Myocyte (in vitro differentiated cells): ENCODE data around the gene PDS5B. TPM values are rescaled to one million over a fixed set of nuclear protein-coding genes. Genes with fewer than 3 reads are reported as not detected.
"Not testable (repeated sequence)": the region's sequence is repeated elsewhere in the genome, so short reads cannot be mapped to it uniquely, and the experiment has no call there.

Experiments
- DNase-seq: peaks from one replicate; pipeline ENCODE4 v3.0.0-alpha.2; 2012; ENCODE audit warnings: low read depth
- total RNA-seq: library from RNA; depleted of rRNA; stranded (reverse); fragments of >200 nt; gene quantifications from 2 replicates; pipeline ENCODE4 v1.2.3, GENCODE V29; 2014

PDS5B gene
- total RNA-seq, 1 donor from 2014 or later = 15.0 TPM

DNA sequence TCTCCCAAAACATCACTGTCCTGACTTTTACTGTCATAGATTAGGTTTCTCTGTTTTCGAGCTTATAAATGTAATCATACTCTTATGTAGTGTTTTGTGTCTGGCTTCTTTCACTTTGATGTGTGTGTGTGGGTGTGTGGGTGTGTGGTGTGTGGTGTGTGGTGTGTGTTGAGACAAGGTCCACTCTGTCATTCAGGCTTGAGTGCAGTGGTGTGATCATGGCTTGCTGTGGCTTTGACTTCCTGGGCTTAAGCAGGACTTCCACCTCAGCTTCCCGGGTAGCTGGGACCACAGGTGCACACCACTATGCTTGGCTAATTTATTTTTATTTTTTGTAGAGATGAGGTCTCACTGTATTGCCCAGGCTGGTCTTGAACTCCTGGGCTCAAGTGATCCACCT, 59.6 kb downstream of the PDS5B start:
- peak; percentile 38 for DNase-seq

- no peak for DNase-seq
Measured at GRCh38 chr13:32647926-32648325, 61.7 kb downstream of the PDS5B start.

GRCh38 chr13:32650705-32651311, 64.6 kb downstream of the PDS5B start:
- peak; percentile 67 for DNase-seq

DNA sequence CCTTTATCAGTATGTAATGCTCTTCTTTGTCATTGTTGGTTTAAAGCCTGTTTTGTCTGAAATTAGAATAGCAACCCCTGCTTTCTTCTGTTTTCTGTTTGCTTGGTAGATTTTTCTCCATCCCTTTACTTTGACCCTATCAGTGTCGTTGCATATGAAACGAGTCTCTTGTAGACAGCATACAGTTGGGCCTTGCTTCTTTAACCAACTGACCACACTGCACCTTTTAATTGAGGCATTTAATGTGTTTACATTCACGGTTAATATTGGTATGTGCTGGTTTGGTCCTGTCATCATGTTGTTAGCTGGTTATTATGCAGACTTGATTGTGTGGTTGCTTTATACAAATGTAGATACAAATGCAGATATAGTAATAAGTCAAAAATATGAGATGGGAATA, 71.1 kb downstream of the PDS5B start:
- DNase-seq = no peak

DNA sequence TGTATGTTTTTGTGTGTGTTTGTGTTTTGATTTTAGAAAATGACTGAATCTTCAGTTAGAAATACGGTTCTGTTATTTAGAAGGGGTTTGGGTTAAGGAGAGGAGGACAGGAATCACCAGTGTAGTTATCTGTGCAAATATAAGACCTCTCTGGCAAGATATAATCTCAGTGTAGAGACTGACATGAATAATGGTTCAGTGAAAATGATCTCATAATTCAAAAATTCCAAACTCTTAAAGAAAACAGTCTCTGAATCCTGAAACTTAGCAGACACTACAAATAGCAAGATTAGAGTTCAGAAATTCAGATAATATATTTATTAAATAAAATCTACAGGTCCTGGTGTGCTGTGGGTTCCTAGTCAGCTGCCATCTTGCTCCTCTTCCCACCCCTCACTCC, 73.5 kb downstream of the PDS5B start:
- no peak for DNase-seq

DNA sequence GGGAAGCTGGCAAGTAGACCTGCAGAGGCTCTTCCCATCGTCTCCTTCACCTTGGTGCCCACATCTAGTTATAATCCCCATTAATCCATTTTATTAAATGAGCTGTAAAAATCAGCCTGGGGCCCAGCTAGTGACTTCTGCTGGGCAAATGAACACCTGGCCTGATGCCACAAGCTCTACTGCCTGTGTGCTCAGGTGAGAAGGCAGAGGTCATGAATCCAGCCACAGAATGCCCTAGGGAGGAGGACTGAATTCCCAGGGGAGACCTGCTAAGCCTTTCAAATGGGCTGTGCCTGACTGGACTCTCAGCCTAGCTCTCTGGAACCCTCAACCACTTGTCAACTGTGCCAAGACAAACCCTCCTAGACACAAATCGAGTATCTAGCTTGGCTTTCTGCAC, 74.0 kb downstream of the PDS5B start:
- DNase-seq = no peak

DNA sequence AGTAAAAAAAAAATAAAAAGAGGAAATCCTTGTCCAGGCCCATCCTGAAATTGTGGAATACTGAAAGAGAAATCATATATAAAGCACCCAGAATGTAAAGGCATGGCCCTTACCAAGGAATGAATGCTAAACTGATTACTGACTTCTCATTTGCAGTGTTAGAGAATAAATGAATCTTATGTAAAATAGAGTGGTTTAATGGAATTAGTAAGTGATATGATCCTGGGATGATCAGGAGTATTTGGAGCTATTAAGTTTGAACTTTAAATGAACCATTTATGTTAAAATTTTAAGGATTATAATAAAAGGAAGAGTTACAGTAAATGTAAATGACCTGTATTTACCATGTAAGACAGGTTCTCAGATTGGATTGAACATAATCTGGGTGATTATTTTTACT, 75.4 kb downstream of the PDS5B start:
- no peak for DNase-seq

DNA sequence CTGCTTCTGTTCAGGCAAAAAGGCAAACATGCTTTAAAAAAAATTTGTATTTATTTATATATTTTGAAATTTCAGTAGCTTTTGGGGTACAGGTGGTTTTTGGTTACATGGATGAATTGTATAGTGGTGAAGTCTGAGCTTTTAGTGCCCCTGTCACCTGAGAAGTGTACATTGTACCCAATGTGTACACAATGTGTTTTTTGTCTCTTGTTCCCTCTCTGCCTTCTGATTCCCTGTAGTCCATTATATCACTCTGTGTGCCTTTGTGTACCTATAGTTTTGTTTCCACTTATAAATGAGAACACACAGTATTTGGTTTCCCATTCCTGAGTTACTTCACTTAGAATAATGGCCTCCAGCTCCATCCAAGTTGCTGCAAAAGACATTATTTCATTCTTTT, 77.4 kb downstream of the PDS5B start:
- no peak for DNase-seq

- no peak for DNase-seq
Measured at GRCh38 chr13:32666990-32667571, 80.8 kb downstream of the PDS5B start.

DNA sequence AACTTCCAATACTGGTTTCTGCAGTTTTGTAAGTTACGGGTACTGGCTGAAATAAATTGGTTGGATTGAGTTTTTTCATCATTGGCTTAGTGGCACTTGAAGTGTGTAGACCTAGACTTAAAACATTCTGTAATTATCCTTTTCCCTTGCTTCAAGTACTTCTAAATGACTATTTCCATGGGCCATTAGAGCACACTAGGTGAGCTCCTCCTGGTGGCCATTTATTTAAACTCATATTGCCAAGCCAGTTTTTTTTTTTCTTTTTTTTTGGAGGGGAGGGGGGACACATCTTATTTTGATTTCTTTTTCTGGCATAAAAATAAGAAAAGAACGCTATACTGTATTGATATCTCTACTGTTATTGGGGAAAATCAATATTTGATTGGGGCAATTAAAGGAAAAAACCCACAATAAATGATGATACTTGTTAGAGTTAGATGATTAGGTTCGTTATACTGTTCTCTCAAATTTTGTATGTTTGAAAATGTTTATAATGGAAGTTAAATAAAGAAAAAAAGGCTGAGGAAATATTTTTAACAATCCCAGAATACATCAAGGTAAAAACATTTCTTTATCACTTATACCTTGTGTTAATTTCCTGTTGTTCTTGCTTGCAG, 82.9 kb downstream of the PDS5B start:
- peak; percentile 58 for DNase-seq

GRCh38 chr13:32674503-32674902, 88.3 kb downstream of the PDS5B start:
- no peak for DNase-seq

- no peak for DNase-seq
Measured at GRCh38 chr13:32676242-32676641, 90.0 kb downstream of the PDS5B start.

DNA sequence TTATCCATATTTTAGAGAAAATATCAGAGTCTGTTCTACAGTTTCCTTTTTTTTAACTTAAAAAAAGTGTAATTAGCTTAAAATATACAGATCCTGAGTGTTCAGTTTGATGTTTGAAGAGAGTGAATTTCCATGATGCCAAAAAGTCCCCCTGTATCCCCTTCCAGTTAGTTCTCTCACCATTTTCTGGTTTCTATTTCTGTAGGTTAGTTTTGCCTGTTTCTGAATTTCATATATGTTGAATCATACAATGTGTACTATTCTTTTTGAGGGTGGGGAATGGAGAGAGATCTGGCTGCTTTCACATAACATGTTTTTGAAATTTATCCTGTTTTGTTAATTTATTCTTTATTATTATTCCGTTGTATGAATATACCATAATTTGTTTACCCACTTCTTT, 95.9 kb downstream of the PDS5B start:
- DNase-seq = no peak

GRCh38 chr13:32682740-32683139, 96.5 kb downstream of the PDS5B start:
- DNase-seq = no peak

- no peak for DNase-seq
Measured at GRCh38 chr13:32687275-32687674, 101.0 kb downstream of the PDS5B start.

GRCh38 chr13:32695602-32696250, 109.5 kb downstream of the PDS5B start:
- DNase-seq = peak; percentile 13

- DNase-seq = no peak
Measured at GRCh38 chr13:32707471-32707870, 121.2 kb downstream of the PDS5B start.

- DNase-seq = no peak
Measured at GRCh38 chr13:32713397-32713796, 127.1 kb downstream of the PDS5B start.

DNA sequence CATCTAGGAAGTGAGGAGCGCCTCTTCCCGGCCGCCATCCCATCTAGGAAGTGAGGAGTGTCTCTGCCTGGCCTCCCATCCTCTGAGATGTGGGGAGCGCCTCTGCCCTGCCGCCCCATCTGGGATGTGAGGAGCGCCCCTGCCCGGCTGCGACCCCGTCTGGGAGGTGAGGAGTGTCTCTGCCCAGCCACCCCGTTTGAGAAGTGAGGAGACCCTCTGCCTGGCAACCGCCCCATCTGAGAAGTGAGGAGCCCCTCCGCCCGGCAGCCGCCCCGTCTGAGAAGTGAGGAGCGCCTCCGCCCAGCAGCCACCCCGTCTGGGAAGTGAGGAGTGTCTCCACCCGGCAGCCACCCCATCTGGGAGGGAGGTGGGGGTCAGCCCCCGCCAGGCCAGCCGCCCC, 129.9 kb downstream of the PDS5B start:
- not testable (repeated sequence) for DNase-seq

GRCh38 chr13:32720026-32720425, 133.8 kb downstream of the PDS5B start:
- DNase-seq = no peak

- DNase-seq = not testable (repeated sequence)
Measured at GRCh38 chr13:32721131-32722034, 135.1 kb downstream of the PDS5B start.
